Gastrocnemius medialis (tissue), 4 donors: ENCODE measurements around the gene CYP2E1.

Source experiments
- POLR2A ChIP-seq, 2 donors: fragments of 450-650 bp; IDR thresholded peaks; one replicate each; pipeline ENCODE4 v1.6.1; 2017; ENCODE audit warnings: antibody characterized with exemption in 2 of 2, mild to moderate bottlenecking in 2 of 2, moderate library complexity in 2 of 2
- TF ChIP-seq, protein P1 (sequence below), 5 experiments: fragments of 450-650 bp in 3 of 5; fragments of 200-600 bp in 2 of 5; sonication (generic) in 2 of 5; IDR thresholded peaks in 4 of 5; conservative IDR thresholded peaks in 1 of 5; 1 replicate in 4 of 5; 2 replicates in 1 of 5; pipeline ENCODE4 v1.5.1; 2016 to 2019; ENCODE audit warnings: antibody characterized with exemption in 5 of 5, mild to moderate bottlenecking in 3 of 5, moderate library complexity in 3 of 5

DNA sequence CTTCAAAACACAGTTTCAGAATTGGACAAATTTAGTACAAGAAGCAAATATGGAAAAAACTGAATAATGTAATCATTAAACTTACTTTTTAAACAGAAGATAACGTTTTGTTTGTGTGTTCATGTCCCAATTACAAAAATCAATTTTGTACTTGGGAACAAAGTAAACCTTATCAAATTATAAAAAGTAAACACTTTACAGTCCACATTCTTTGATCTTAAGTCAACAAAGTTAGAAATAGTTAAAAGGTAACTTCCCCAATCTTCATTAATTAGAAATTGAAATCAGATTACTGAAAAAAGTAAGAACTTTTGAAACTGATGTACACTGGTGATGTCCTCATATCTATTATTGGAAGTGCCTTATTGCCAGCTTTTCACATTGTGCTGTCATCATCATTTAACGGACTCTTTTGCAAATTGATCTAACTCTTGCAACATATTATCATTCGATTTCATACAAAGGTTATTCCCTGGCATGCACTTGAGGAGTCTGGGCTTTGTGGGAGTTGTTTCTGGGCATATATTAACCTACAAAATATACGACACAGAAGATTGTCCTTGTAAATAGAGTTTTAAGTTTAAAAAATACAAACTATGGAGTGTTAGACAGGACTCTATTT is 15.1 kb upstream of the CYP2E1 start:
- no peak for TF ChIP-seq POLR2A (IDR thresholded peaks at IDR 0.05)
- TF ChIP-seq, protein P1, sequence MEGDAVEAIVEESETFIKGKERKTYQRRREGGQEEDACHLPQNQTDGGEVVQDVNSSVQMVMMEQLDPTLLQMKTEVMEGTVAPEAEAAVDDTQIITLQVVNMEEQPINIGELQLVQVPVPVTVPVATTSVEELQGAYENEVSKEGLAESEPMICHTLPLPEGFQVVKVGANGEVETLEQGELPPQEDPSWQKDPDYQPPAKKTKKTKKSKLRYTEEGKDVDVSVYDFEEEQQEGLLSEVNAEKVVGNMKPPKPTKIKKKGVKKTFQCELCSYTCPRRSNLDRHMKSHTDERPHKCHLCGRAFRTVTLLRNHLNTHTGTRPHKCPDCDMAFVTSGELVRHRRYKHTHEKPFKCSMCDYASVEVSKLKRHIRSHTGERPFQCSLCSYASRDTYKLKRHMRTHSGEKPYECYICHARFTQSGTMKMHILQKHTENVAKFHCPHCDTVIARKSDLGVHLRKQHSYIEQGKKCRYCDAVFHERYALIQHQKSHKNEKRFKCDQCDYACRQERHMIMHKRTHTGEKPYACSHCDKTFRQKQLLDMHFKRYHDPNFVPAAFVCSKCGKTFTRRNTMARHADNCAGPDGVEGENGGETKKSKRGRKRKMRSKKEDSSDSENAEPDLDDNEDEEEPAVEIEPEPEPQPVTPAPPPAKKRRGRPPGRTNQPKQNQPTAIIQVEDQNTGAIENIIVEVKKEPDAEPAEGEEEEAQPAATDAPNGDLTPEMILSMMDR (IDR thresholded peaks at IDR 0.05 in 4 of 5, conservative IDR thresholded peaks at IDR 0.05 in 1 of 5), result no peak
